Anterior cingulate cortex (tissue), 58 donors: ENCODE measurements around the gene PABPC5.

ENCODE experiments used
- DNase-seq, 58 donors: peaks; one replicate each; lab custom pipeline; 2025; lab: John Stamatoyannopoulos, UW

The PABPC5 gene

GRCh38 chrX:91434351-91435168 lies at the start of gene PABPC5:
PABPC5 (plus strand) TSS chrX:91434839; CDS start chrX:91435578, 739 bp downstream.
- DNase-seq, result peak in 56 of 58 donors; percentile 6 to 80 (median 60)

GRCh38 chrX:91389026-91389425 lies 45.6 kb upstream of the PABPC5 start:
- no peak for DNase-seq

GRCh38 chrX:91414713-91415112 lies 19.9 kb upstream of the PABPC5 start:
- DNase-seq, result no peak

GRCh38 chrX:91435395-91435794 lies 756 bp downstream of the PABPC5 start:
- peak in 8 of 58 donors; percentile 0 to 15 (median 2) for DNase-seq
